Skin of body (tissue), 2 donors: Measurements from ENCODE around the gene SIL1. TPM values are rescaled to one million over a fixed set of nuclear protein-coding genes. Genes with fewer than 3 reads are reported as not detected.
"Not testable (repeated sequence)": the region's sequence is repeated elsewhere in the genome, so short reads cannot be mapped to it uniquely, and the experiment has no call there.

Source experiments
- DNase-seq: peaks from one replicate; lab custom pipeline; 2025; lab: John Stamatoyannopoulos, UW
- total RNA-seq: library from RNA; depleted of rRNA; stranded (reverse); fragments of >200 nt; gene quantifications from one replicate; pipeline ENCODE4 v1.2.3, GENCODE V29; 2014

The SIL1 gene
- total RNA-seq, 1 donor from 2014 or later: 29.8 TPM

DNA sequence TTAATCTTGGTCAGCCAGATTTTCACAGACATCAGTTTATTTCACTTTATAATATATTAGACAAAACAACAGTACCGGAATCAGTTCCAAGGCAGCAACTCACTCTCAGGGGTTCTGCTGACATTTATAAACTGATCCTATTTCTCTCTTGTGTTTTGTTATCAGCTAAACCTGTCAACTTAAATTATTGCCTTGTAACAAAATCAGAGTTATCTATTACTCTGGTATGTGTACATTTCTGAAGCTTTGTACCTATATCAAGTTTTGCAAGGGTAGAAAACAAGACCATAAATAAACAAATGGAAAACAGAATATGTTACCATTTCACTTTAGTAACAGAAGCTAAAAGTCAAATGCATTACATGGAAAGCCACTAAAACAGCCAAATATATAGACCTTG, 122.1 kb downstream of the SIL1 start:
- DNase-seq: no peak

DNA sequence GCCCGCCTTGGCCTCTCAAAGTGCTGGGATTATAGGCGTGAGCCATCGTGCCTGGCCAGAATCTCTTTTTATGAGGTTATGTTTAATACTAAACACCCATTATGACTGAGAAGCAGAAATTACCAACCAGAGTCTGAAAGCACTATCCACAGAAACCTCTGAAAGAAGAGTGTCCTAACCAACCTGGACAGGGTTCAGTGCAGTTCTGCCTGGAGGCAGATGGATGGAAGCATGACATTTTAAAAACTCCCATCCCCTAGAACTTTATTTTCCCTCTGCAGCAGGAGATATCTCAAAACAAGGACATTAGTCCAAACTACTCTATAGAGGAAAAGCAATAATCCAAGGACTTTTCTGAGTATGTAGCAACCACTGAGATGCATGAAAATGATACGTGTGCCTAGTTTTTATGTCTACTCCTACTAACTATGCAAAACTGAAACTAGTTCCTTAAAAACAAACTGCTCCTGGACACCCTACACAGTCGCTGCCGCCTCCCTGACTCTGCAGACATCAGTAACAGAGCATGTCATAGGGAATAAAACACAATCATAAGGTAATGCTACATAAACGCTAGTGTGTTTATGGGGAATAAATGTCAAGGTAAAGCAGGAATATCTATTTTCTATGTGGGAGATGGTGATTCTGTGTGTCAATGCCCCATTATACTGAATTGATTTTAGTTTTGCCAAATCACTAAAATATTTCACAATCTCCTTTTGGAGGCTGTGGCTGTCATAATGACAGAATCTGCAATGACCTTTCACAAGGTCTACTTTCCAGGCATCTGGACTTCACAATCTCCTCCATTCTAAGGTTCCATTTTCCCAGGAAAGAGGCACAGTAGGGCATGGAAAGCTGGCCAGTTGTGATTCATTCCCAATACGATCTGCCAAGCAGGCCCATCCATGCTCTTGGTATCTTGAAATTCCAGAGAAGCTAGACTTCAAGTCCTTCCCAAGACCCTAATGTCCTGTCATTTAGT, 122.8 kb downstream of the SIL1 start:
- DNase-seq: no peak

DNA sequence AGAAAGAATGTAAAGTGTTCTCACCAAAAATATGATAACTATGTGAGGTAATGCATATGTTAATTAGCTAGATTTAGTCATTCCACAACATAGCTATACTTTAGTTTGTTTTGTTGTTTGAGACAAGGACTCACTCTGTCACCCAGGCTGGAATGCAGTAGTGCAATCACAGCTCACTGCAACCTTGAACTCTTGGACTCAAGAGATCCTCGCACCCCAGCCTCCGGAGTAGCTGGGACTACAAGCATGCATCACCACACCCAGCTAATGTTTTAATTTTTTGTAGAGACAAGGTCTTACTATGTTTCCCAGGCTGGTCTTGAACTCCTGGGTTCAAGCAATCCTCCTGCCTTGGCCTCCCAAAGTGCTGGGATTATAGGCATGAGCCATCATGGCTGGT, 124.2 kb downstream of the SIL1 start:
- DNase-seq: not testable (repeated sequence)

DNA sequence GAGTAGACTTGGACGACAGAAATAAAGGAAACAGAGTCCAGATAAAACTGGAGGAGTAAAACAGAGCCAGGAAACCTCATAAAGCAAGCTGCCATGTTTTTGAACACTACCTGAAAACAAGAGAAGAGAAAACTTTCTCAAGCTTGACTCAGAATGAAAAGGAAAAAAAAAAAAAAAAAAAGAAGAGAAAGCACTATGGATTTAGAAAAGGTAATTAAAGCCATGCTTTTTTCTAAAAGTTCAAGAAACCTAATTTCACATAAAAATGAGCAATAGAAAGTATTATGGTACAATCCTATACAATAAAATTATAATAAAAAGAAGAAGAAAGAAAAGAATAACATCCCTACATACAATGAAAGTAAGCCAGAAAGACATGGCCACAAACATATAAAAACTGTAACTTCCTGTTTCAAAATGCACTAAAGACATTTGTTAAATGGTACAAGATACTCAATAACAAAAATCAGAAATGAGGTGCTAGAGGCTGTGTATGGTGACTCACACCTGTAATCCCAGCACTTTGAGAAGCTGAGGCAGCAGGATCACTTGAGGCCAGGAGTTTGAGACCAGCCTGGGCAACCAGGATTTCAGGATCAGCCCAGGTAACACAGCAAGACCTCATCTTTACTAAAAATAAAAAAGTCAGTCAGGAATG, 129.5 kb downstream of the SIL1 start:
- no peak for DNase-seq

DNA sequence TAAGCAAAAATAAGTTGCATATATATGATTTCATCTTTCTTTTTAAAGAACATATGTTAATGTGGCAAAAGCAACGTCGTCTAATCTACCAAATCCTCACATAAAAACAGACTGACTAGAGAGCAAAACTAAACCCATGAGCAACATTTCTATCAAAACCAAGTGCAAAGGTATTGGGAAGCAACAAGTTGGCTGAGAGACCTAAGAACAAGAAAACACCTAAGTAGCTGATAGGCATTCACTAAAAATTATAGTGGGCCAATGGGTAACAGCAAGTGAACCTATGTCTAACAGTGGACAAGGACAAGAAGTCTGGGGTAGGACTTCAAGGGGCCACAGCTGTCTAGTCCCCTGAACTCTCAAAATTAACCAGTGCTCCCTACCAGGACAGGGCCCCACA, 130.1 kb downstream of the SIL1 start:
- no peak for DNase-seq

DNA sequence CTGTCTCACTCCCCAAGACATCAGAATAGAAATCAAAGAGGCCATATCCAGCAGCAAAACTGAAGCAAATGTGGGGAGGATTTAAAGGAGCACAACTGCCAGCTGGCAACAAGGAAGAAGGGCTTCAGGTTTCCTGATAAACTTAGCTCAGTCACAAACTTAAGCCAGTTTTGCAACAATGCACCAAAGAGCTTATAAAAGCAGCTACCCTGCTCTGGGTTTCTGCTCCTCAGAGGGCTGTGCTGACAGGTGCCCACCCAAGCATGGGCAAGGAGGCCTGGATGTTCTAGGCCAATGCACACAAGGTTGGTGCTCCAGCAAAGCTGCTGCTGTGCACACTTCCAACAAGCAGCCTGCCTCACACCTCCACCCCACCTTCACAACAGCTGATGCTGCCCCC, 132.9 kb downstream of the SIL1 start:
- no peak for DNase-seq

DNA sequence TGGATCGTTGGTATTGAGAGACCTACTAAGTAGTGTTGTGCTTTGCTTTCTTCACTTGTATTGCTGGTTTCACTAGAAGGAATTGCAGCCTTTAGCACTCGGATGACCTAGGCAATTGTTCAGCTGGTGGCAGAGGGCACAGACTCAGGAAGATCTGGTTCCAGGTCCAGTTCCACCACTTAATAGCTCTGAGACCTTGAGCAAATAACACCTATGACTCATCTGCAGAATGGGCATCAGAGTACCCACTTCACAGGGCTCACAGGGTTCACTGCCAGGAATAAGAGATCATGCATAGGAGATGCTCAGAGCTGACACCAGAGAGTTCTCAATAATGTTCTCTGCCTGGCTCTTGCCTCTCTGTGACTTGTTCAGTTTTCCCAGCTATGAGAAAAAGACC, 133.6 kb downstream of the SIL1 start:
- no peak for DNase-seq

DNA sequence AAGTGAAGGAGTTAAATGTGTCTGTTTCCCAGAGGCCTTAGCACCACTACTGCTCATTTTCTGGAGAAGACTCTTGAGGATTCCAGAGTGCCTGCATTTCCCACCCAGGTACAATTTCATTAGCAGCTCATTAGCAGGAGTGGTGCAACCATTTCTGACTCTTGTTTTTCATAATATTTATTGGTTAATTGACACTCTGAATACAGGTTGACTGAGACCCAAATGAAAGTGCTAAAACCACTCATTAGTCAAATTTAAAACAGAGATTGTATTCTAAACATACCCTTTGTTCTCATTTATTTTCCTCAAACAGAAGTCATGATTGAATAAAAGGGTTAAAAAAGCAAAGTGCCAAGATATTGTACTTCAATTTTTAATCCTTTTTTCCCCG, 134.5 kb downstream of the SIL1 start:
- DNase-seq: no peak

DNA sequence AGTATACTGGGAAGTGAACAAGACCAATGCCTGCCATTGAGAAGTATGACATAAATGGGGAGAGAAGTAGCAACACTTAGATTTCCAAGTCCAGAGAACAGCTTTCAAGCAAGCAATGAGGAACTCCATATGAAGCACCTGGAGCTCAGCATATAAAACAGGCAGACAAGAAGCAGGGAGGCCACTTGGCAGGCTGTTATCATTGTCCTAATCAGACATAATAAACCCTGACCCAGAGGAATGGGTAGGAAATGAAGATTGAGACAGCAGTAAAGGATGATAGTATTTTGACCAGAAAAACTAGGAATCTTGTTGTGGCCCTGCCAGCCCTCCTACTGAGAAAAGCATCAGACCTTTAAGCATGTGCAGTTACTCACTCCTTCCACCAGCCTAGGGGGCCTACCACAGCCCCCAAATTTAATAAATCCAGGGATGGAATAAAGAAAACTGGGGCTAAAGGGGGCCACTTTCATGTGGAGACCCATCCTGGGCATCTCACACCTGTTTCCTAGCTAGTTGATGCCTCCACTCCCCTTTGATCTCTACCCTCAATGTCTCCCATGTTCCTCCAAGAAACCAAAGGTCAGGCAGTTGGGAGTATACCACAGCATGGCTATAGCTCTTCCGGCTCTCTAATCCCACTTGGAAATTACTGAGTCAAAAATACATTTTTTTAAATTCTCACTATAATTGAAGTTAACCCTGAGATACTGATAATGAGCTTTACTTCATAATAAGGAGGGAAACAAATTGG, 135.1 kb downstream of the SIL1 start:
- no peak for DNase-seq

DNA sequence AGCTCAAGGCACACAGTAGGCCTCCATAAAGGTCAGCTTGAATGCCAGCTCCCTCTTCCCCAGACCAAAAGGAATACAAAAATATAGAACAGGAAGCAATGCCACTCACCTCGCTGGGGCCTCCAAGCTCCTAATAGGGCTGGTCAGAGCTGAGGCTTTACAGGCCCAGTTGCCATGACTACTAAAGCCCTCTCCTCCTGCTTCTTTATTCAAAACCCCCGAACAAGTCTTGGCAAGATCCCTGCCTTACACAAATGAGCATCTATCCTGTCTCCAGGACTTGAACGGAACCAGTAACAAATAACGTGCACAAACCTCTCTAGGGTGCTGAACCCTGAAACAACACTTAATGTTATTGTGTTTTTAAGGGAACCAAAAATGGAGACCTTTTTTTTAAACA, 136.3 kb downstream of the SIL1 start:
- no peak for DNase-seq

DNA sequence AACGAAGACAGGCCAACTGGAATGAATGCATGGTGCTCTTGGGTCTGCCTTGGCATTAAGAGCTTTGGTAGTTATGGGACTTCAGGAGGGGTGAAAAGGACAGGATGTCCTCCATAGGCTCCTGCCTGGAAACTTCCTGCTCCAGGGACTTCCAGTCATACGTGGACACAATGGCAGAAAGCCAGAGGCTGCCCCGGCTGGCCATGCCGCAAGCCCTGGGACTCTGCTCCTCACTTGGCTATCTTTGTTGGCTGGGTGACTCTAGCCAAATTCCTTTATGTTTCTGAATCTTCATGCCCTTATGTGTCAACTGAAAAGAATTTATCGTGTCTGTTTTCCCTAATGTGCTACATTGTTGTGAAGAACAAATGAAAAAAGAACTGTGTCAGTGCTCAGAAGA, 136.9 kb downstream of the SIL1 start:
- DNase-seq: no peak

DNA sequence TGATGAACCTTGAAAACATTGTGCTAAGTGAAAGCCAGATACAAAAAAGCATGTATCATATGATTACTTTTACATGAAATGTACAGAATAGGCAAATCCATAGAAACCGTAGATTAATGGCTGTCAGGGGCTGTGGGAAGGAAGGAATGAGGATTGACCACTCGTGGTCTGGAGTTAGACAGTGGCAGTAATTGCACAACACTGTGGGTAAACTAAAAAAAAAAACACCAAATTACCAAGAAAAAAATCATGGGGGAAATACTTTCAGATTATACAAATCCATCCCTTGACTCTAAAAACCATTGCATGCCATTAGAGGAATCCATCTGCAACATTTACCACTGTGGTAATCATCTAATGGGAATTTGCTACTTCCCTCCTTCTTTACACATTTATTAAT, 140.0 kb downstream of the SIL1 start:
- DNase-seq: no peak

DNA sequence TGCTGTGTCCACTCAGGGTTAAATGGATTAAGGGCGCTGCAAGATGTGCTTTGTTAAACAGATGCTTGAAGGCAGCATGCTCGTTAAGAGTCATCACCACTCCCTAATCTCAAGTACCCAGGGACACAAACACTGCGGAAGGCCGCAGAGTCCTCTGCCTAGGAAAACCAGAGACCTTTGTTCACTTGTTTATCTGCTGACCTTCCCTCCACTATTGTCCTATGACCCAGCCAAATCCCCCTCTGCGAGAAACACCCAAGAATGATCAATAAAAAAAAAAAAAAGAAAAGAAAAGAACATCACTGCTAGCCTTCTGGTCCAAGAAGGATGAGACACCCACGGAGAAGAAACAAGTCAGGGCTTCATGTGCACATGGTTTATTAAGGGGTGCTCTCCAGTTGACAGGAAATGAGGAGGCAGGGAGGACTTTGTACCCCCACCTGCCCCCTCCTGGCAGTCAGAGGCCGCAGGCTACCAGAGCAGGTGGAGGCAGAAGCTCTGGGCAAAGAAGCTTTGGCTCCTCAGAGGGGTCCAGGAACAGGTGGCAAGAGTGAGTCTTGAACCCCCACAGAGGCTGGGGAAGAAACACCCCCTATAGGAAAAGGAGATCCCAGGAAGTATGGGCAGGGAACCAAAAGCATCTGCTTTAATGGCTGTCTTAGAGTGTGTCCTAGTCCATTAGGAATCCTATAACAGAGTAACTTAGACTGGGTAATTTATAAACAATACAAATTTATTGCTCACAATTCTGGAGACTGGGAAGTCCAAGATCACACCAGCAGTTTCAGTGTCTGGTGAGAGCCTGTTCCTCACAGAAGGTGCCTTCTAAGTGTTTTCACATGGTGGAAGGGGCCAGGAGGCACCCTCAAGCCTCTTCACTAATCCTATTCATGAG, 140.9 kb downstream of the SIL1 start:
- DNase-seq: not testable (repeated sequence)

DNA sequence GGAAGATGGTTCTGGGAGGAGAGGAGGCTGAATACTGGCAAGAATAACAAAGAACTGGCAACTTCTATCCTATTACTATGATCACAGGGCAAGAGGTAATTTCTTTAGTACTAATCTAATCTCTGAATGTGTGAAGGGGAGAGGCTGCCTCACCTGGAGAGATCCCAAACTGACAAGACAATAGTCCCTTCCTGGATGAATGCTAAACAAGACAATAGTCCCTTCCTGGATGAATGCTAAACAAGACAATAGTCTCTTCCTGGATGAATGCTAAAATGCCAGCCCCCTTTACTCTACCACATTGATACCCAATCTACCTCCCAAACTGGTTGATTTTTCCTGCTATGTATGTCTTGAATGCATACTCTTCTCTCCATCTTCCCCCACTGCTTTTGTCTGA, 145.2 kb downstream of the SIL1 start:
- DNase-seq: no peak

DNA sequence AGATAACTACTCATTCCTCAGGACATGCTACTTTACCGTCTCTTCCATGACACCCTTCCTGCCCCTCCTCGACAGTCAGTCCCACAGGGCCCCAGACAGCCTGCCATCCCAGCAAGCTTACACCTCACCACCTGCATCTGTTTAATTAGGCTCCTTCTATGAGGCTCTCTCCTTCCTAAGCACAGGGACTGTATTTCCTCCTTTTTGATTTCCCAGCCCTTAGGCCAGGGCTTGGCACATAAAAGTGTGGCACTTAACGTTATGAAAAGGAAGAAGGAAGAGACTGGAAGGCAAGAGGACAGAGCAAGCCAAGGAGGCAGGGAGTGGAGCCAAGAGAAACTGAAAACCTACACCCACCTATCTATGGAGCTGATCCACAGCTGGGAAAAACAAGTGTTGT, 146.8 kb downstream of the SIL1 start:
- DNase-seq: no peak

DNA sequence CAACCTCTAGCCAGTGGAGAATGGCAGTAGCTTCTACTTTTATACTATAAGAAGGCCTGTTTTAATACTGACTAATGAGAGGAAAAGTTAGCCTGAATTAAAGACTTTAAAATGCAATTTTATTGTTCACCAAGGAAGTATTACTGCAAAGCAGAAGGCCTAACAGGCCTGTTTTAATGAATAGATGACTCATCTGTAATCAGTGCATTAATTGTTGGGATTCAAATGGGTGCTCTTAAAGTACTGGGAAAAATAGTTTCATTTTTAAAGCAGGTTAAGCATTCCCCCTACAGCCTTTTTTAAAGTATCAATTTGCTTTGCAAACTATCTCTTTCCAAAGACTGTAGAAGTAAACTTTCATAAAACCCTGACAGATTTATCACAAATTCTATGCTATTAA, 147.7 kb downstream of the SIL1 start:
- DNase-seq: no peak

DNA sequence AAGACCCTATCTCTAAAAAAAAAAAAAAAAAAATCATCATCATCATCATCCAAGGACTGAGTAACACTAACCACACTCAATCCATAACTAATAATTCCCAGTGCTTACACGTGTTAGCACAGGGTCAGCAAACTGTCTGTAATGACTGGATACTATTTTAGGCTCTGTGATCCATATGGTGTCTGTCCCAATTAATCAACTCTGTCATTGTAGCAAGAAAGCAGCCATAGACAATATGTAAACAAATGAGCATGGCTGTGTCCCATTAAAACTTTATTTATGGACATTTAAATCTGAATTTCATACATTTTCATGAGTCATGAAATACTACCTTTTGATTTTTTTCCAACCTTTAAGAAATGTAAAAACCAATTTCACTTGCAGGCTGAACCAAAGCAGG, 148.4 kb downstream of the SIL1 start:
- DNase-seq: no peak

DNA sequence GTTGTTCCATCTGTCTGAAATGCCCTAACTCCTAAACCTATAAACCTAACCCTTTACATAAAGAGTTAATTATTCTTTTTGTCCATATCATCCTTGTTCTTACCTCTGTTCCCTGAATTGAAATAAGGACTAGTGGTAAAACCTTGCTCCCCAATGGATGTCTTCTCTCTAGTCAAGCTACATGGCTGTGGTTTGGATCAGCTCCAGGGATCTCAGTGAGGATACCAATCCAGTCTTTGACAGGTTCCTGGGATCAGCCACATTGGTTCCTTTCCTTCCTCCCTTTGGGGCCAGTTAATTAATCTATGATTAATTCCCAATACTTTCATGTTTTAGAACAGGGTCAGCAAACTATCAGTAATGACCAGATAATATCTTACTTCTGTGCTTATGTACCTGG, 151.6 kb downstream of the SIL1 start:
- no peak for DNase-seq

DNA sequence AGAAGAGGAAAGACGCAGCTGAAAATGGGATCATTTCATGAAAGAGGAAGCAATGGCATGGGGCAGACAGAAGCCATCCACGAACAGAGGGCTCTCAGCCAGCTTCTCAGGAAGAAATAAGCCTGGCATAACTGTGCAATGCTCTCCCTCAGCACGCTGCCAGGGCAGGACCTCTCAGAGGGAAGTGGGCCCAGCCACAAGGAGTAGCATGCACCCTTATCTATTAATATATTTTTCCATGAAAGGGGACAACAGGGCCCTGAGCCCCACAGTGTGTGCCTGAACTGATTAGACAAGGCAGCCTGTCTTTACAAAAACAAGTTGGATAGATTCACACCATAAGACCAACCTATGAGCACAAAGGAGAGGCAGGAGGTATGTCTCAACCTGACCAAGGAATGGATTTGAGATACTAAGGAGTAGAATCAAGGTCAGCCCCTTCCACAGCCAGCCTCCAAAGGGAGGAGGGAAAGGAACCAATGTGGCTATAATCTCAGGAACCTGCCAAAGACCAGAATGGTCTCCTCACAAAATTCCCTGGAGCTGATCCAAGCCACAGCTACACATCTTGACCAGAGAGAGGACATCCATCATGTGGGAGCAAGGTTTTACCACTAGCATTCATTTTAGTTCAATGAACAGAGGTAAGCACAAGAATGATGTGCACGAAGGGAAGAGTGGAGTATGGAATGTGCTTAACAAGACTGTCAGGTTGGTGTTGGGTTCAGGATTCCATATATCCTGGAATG, 154.8 kb downstream of the SIL1 start:
- DNase-seq: no peak

DNA sequence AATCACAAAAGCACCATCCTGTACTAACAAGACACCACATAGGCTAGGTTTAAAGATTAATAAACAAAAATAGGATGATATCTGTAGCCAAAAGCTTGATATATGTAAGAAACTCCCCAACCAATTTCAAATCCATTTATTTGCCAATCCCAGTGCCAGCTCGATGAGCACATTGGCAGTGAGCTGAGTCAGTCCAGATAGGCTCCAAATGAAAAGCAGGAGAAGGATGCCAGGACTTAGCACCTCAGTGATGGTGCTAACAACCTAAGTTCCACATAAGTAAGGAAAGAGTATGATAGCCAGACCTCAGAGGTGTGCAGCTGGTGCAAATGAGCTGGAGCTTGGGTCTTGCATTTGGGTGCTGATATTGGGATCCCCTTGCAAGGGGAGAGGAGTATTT, 158.1 kb downstream of the SIL1 start:
- DNase-seq: no peak
